Fibroblast of skin of back (primary cell): Measurements from ENCODE around the gene CARD11. TPM values are rescaled to one million over a fixed set of nuclear protein-coding genes. Genes with fewer than 3 reads are reported as not detected.
A peak's percentile ranks its signal among the peaks of the same experiment; 100 is the strongest.

Source experiments
- DNase-seq: peaks from one replicate; pipeline ENCODE4 v3.0.0-alpha.2; 2013
- polyA plus RNA-seq, 2 experiments: library from polyadenylated mRNA; unstranded; fragments of 120-200 nt; gene quantifications; one replicate each; pipeline ENCODE4 v1.2.1, GENCODE V29; 2013; ENCODE audit not compliant: insufficient read length in 2 of 2

The CARD11 gene
- 0.14 TPM for polyA plus RNA-seq (2013, experiment 1 of 2; ENCODE audit: insufficient read length)
- polyA plus RNA-seq (2013, experiment 2 of 2; ENCODE audit: insufficient read length), result 0.16 TPM

GRCh38 chr7:3043544-3044371 is at the start of gene CARD11:
Gene CARD11, minus strand, starts transcription at chr7:3043867. Its CDS starts 85,361 bp downstream, at chr7:2958506.
- DNase-seq, result no peak

- DNase-seq, result no peak
Measured at GRCh38 chr7:3092468-3092867, 48.8 kb upstream of the CARD11 start.

GRCh38 chr7:3091631-3092030 is 48.0 kb upstream of the CARD11 start:
- no peak for DNase-seq

- DNase-seq, result no peak
Measured at GRCh38 chr7:3089493-3089892, 45.8 kb upstream of the CARD11 start.

- peak; percentile 59 for DNase-seq
Measured at GRCh38 chr7:3087243-3087755, 43.6 kb upstream of the CARD11 start.

GRCh38 chr7:3083350-3083749 is 39.7 kb upstream of the CARD11 start:
- DNase-seq, result no peak

- no peak for DNase-seq
Measured at GRCh38 chr7:3082831-3083230, 39.2 kb upstream of the CARD11 start.

GRCh38 chr7:3082386-3082785 is 38.7 kb upstream of the CARD11 start:
- DNase-seq, result no peak

GRCh38 chr7:3080106-3080505 is 36.4 kb upstream of the CARD11 start:
- no peak for DNase-seq

- DNase-seq, result no peak
Measured at GRCh38 chr7:3078514-3078913, 34.8 kb upstream of the CARD11 start.

- no peak for DNase-seq
Measured at GRCh38 chr7:3076700-3077099, 33.0 kb upstream of the CARD11 start.

GRCh38 chr7:3076163-3076562 is 32.5 kb upstream of the CARD11 start:
- DNase-seq, result no peak

GRCh38 chr7:3075441-3075840 is 31.8 kb upstream of the CARD11 start:
- no peak for DNase-seq

- no peak for DNase-seq
Measured at GRCh38 chr7:3074459-3074821, 30.8 kb upstream of the CARD11 start.

- DNase-seq, result no peak
Measured at GRCh38 chr7:3073763-3074458, 30.2 kb upstream of the CARD11 start.

GRCh38 chr7:3070908-3071307 is 27.2 kb upstream of the CARD11 start:
- DNase-seq, result no peak

GRCh38 chr7:3069771-3070449 is 26.2 kb upstream of the CARD11 start:
- DNase-seq, result no peak

- DNase-seq, result no peak
Measured at GRCh38 chr7:3068530-3068929, 24.9 kb upstream of the CARD11 start.

GRCh38 chr7:3067606-3068380 is 24.1 kb upstream of the CARD11 start:
- no peak for DNase-seq

- no peak for DNase-seq
Measured at GRCh38 chr7:3067193-3067592, 23.5 kb upstream of the CARD11 start.

GRCh38 chr7:3066506-3066905 is 22.8 kb upstream of the CARD11 start:
- no peak for DNase-seq

- DNase-seq, result peak; percentile 7
Measured at GRCh38 chr7:3065724-3066143, 22.1 kb upstream of the CARD11 start.
